Central memory CD8-positive, alpha-beta T cell (primary cell): ENCODE data around the gene NUDT14.

ENCODE experiments used
- ATAC-seq: fragments of 150-1000 bp; cut with Tn5 transposase; replicated peaks from 2 replicates; pipeline ENCODE4 v1.10.0; 2022; ENCODE audit warnings: mild to moderate bottlenecking, moderate FRiP score, moderate number of reproducible peaks; ENCODE audit not compliant: poor library complexity, severe bottlenecking; ENCODE audit errors: extremely low read depth
- DNase-seq, 2 donors: peaks; one replicate each; pipeline ENCODE4 v3.0.0; 2021; ENCODE audit warnings: low spot score in 2 of 2
- H3K27ac Mint-ChIP-seq: one replicate; pipeline ENCODE4 v1.8.0; 2022; ENCODE audit warnings: low read depth, mild to moderate bottlenecking, moderate library complexity, mixed read lengths
- H3K27me3 Mint-ChIP-seq: one replicate; pipeline ENCODE4 v1.8.0; 2022; ENCODE audit warnings: mixed read lengths
- H3K36me3 Mint-ChIP-seq: one replicate; pipeline ENCODE4 v1.8.0; 2022; ENCODE audit warnings: mild to moderate bottlenecking, moderate library complexity, mixed read lengths; ENCODE audit not compliant: insufficient read depth
- H3K4me1 Mint-ChIP-seq: one replicate; pipeline ENCODE4 v1.8.0; 2022; ENCODE audit warnings: mixed read lengths
- H3K4me3 Mint-ChIP-seq: one replicate; pipeline ENCODE4 v1.8.0; 2022; ENCODE audit warnings: mild to moderate bottlenecking, moderate library complexity, mixed read lengths
- H3K9me3 Mint-ChIP-seq: one replicate; pipeline ENCODE4 v1.8.0; 2022; ENCODE audit warnings: mixed read lengths

NUDT14 gene

GRCh38 chr14:105153739-105154475 is 27.2 kb downstream of the NUDT14 start:
- Mint-ChIP-seq H3K36me3 (peaks cover 2% of the 10 kb centered on the region), H3K9me3 (no peaks in the 10 kb centered on the region), H3K27ac (no peak overlapping the region), H3K27me3 (peaks cover 9% of the 10 kb centered on the region), H3K4me1 (no peaks in the 10 kb centered on the region), H3K4me3 (no peak overlapping the region)
- no peak for ATAC-seq
- no peak for DNase-seq

- H3K9me3 Mint-ChIP-seq = no peaks in the 10 kb centered on the region
- no peak overlapping the region for H3K4me3 Mint-ChIP-seq
- ATAC-seq (no peak), DNase-seq (no peak)
- H3K27me3 Mint-ChIP-seq = peaks cover 9% of the 10 kb centered on the region
- H3K36me3 Mint-ChIP-seq = peaks cover 2% of the 10 kb centered on the region
- H3K27ac Mint-ChIP-seq = no peak overlapping the region
- no peaks in the 10 kb centered on the region for H3K4me1 Mint-ChIP-seq
These were observed 27.8 kb downstream of the NUDT14 start for GRCh38 chr14:105153331-105153731.

- Mint-ChIP-seq H3K36me3 (peaks cover 2% of the 10 kb centered on the region), H3K9me3 (no peaks in the 10 kb centered on the region), H3K27me3 (peaks cover 9% of the 10 kb centered on the region), H3K4me1 (no peaks in the 10 kb centered on the region), H3K4me3 (no peak overlapping the region), H3K27ac (no peak overlapping the region)
- no peak for DNase-seq
- ATAC-seq = no peak
These were observed 28.3 kb downstream of the NUDT14 start for GRCh38 chr14:105152794-105153241.

GRCh38 chr14:105151838-105152793 is 29.0 kb downstream of the NUDT14 start:
- H3K4me3 Mint-ChIP-seq = no peak overlapping the region
- no peaks in the 10 kb centered on the region for H3K36me3 Mint-ChIP-seq
- DNase-seq (no peak), ATAC-seq (no peak)
- H3K4me1 Mint-ChIP-seq = no peaks in the 10 kb centered on the region
- H3K27ac Mint-ChIP-seq = no peak overlapping the region
- peaks cover 3% of the 10 kb centered on the region for H3K27me3 Mint-ChIP-seq
- H3K9me3 Mint-ChIP-seq = no peaks in the 10 kb centered on the region

- ATAC-seq (no peak), DNase-seq (no peak)
- Mint-ChIP-seq H3K27ac (no peak overlapping the region), H3K27me3 (no peaks in the 10 kb centered on the region), H3K4me1 (no peaks in the 10 kb centered on the region), H3K9me3 (no peaks in the 10 kb centered on the region), H3K4me3 (no peak overlapping the region), H3K36me3 (no peaks in the 10 kb centered on the region)
These were observed 29.9 kb downstream of the NUDT14 start for GRCh38 chr14:105151084-105151837.

GRCh38 chr14:105150368-105151083 is 30.6 kb downstream of the NUDT14 start:
- Mint-ChIP-seq H3K36me3 (no peaks in the 10 kb centered on the region), H3K9me3 (no peaks in the 10 kb centered on the region), H3K27ac (no peak overlapping the region), H3K27me3 (no peaks in the 10 kb centered on the region), H3K4me1 (no peaks in the 10 kb centered on the region), H3K4me3 (no peak overlapping the region)
- DNase-seq = no peak
- no peak for ATAC-seq

GRCh38 chr14:105150026-105150367 is 31.1 kb downstream of the NUDT14 start:
- no peaks in the 10 kb centered on the region for H3K36me3 Mint-ChIP-seq

GRCh38 chr14:105149146-105149781 is 31.8 kb downstream of the NUDT14 start:
- H3K4me1 Mint-ChIP-seq = no peaks in the 10 kb centered on the region
- ATAC-seq (no peak), DNase-seq (no peak)
- no peak overlapping the region for H3K27ac Mint-ChIP-seq
- no peaks in the 10 kb centered on the region for H3K9me3 Mint-ChIP-seq
- no peak overlapping the region for H3K4me3 Mint-ChIP-seq
- H3K36me3 Mint-ChIP-seq = no peaks in the 10 kb centered on the region
- no peaks in the 10 kb centered on the region for H3K27me3 Mint-ChIP-seq

More at GRCh38 chr14:105150026-105150367, 31.1 kb downstream of the NUDT14 start:
- no peak overlapping the region for H3K27ac Mint-ChIP-seq
- H3K4me1 Mint-ChIP-seq = no peaks in the 10 kb centered on the region
- DNase-seq (no peak), ATAC-seq (no peak)
- H3K9me3 Mint-ChIP-seq = no peaks in the 10 kb centered on the region
- H3K4me3 Mint-ChIP-seq = no peak overlapping the region
- H3K27me3 Mint-ChIP-seq = no peaks in the 10 kb centered on the region

- no peak for DNase-seq
- no peaks in the 10 kb centered on the region for H3K9me3 Mint-ChIP-seq
- ATAC-seq = no peak
- no peaks in the 10 kb centered on the region for H3K27me3 Mint-ChIP-seq
- no peaks in the 10 kb centered on the region for H3K36me3 Mint-ChIP-seq
- no peaks in the 10 kb centered on the region for H3K4me1 Mint-ChIP-seq
- H3K4me3 Mint-ChIP-seq = no peak overlapping the region
- H3K27ac Mint-ChIP-seq = no peak overlapping the region
These were observed 32.4 kb downstream of the NUDT14 start for GRCh38 chr14:105148604-105149145.

- Mint-ChIP-seq H3K27me3 (no peaks in the 10 kb centered on the region), H3K9me3 (no peaks in the 10 kb centered on the region), H3K36me3 (no peaks in the 10 kb centered on the region), H3K27ac (no peak overlapping the region), H3K4me3 (no peak overlapping the region), H3K4me1 (no peaks in the 10 kb centered on the region)
- DNase-seq = no peak
- no peak for ATAC-seq
These were observed 33.2 kb downstream of the NUDT14 start for GRCh38 chr14:105147671-105148603.
